SJCRH30 (cell line): ENCODE data around the gene CDK8. TPM values are rescaled to one million over a fixed set of nuclear protein-coding genes. Genes with fewer than 3 reads are reported as not detected.
A peak's percentile ranks its signal among the peaks of the same experiment; 100 is the strongest.

Source experiments
- DNase-seq, 2 experiments: peaks; one replicate each; pipeline ENCODE4 v3.0.0-alpha.2; 2015 to 2020
- H3K27ac ChIP-seq: fragments of 250-450 bp; sonication (Bioruptor Pico); 2 replicates; pipeline ENCODE4 v1.5.1; 2020; ENCODE audit warnings: mild to moderate bottlenecking, moderate library complexity
- H3K27me3 ChIP-seq: fragments of 250-450 bp; sonication (Bioruptor Pico); 2 replicates; pipeline ENCODE4 v1.5.1; 2020; ENCODE audit warnings: mild to moderate bottlenecking, moderate library complexity
- H3K36me3 ChIP-seq: fragments of 250-450 bp; sonication (Bioruptor Pico); 2 replicates; pipeline ENCODE4 v1.5.1; 2020; ENCODE audit warnings: mild to moderate bottlenecking, moderate library complexity
- H3K4me1 ChIP-seq: fragments of 250-450 bp; sonication (Bioruptor Pico); 2 replicates; pipeline ENCODE4 v1.5.1; 2020; ENCODE audit warnings: mild to moderate bottlenecking, moderate library complexity
- H3K4me3 ChIP-seq: fragments of 250-450 bp; sonication (Bioruptor Pico); 2 replicates; pipeline ENCODE4 v1.5.1; 2020; ENCODE audit warnings: mild to moderate bottlenecking, moderate library complexity
- H3K9me3 ChIP-seq: fragments of 250-450 bp; sonication (Bioruptor Pico); replicated peaks from 2 replicates; pipeline ENCODE4 v1.5.1; 2020; ENCODE audit warnings: mild to moderate bottlenecking, moderate library complexity
- total RNA-seq: library from RNA; depleted of rRNA; stranded (reverse); fragments of >200 nt; shearing (Covaris generic); gene quantifications from 2 replicates; pipeline ENCODE4 v1.2.3, GENCODE V29; 2014

CDK8 gene
- total RNA-seq, 1 experiment from 2014 or later, result 74.5 TPM

DNA sequence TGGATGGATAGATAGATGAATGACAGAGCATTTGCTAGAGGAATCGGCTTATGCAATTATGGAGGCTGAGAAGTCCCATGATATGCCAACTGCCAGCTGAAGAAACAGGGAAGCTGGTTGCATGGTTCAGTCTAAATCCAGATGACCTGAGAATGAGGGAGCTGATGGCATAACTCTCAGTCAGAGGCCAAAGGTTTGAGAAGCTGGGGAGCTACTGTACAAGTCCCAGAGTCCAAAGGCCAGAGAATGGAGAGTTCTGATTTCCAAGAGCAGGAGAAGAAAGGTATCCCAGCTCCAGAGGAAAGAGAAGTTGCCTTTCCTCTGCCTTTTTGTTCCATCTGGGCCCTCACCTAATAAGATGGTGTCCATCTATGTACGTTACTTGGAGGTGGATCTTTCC lies 108.3 kb downstream of the CDK8 start:
- Histone ChIP-seq H3K36me3 (peaks cover 16% of the 10 kb centered on the region), H3K27ac (no peak overlapping the region), H3K4me1 (no peaks in the 10 kb centered on the region), H3K27me3 (no peaks in the 10 kb centered on the region), H3K9me3 (no peaks in the 10 kb centered on the region), H3K4me3 (no peak overlapping the region)
- no peak for DNase-seq

DNA sequence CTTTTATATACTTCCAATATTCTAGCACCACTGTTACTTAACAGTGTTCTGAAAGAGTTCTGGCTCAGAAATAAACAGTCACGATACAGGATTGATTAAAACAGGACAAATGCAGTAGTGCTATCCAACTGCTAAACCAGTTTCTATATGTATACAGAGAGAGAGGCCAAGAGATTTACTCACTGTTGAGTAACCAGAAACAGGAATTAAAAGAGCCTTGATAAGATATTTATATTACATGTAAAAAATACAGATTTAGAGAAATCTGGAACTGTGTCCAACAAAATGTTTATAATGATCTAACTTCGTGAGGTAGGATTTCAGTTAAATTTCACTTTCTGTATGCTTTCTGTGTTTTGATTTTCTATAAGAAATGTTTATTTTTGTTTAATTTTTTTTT lies 116.6 kb downstream of the CDK8 start:
- H3K4me1 ChIP-seq, result no peaks in the 10 kb centered on the region
- H3K27me3 ChIP-seq, result no peaks in the 10 kb centered on the region
- peaks cover 9% of the 10 kb centered on the region; the same call in 1 of the 2 replicates for H3K36me3 ChIP-seq
- no peak overlapping the region for H3K27ac ChIP-seq
- no peaks in the 10 kb centered on the region for H3K9me3 ChIP-seq
- H3K4me3 ChIP-seq, result no peak overlapping the region
- DNase-seq, result no peak

DNA sequence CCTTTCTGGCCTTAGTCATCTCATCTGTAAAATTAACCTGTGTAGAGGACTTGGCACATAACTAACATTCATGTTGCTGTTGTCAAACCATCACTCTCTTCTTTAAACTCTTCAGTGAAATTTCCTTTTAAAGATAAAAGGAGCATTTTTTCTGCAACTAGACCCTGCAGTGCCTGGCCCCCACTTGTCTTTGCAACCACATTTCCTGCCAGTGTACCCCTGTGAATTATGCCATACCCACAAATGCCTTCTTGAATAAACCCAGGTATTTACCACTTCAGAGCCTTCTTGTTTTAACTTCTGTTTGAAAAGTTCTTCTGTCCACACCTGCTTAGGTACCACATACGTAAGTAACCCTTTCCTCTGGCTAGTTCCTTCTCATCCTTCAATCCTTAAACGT lies 118.8 kb downstream of the CDK8 start:
- H3K36me3 ChIP-seq, result peaks cover 9% of the 10 kb centered on the region; the same call in 1 of the 2 replicates
- no peak for DNase-seq
- H3K27me3 ChIP-seq, result no peaks in the 10 kb centered on the region
- no peak overlapping the region for H3K4me3 ChIP-seq
- H3K27ac ChIP-seq, result no peak overlapping the region
- no peaks in the 10 kb centered on the region for H3K9me3 ChIP-seq
- H3K4me1 ChIP-seq, result no peaks in the 10 kb centered on the region

DNA sequence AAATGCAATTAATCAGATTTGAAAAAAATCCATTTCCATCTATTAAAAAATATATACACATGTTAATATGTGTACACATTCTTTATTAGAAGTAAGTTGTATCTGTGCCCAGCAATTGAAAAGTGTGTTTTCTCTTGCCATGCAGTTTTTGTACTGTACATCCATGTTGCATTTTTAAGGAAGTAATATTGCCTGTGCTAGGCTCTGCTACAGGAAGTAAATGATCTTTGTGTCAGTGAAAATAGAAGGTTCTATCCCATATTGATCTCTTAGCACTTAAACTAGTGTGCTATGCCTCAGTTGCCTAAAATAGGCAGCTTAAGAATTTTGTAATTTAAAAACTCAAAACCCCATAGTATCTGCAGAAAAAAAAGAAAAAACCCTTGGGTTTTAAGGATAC lies 122.5 kb downstream of the CDK8 start:
- H3K9me3 ChIP-seq, result no peaks in the 10 kb centered on the region
- DNase-seq, result no peak
- no peaks in the 10 kb centered on the region for H3K4me1 ChIP-seq
- no peak overlapping the region for H3K4me3 ChIP-seq
- H3K27me3 ChIP-seq, result no peaks in the 10 kb centered on the region
- H3K36me3 ChIP-seq, result peaks cover 7% of the 10 kb centered on the region; the same call in 1 of the 2 replicates
- H3K27ac ChIP-seq, result no peak overlapping the region

DNA sequence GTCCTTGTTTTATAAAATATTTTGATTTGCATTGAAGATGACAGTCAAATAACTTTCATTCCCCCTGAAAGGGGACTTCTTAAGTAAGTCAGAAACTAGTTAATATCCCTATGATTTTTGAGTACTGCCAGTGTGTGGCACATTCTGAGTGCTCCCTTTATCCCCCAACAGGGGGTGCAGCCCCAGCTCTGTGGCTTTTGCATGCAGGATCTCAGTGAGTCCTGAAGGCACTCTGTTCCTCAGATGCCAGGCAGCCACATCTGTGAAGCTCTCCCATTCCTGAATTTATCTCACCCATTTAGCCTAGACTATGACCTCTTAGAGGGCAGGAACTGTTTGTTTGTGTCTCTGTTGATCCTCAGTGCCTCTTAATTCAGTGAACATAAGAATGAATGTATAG lies 123.1 kb downstream of the CDK8 start:
- no peak overlapping the region for H3K27ac ChIP-seq
- H3K4me3 ChIP-seq, result no peak overlapping the region
- H3K9me3 ChIP-seq, result no peaks in the 10 kb centered on the region
- peak; percentile 35 to 63 for DNase-seq
- H3K36me3 ChIP-seq, result peaks cover 5% of the 10 kb centered on the region; the same call in 1 of the 2 replicates
- H3K27me3 ChIP-seq, result no peaks in the 10 kb centered on the region
- no peaks in the 10 kb centered on the region for H3K4me1 ChIP-seq

DNA sequence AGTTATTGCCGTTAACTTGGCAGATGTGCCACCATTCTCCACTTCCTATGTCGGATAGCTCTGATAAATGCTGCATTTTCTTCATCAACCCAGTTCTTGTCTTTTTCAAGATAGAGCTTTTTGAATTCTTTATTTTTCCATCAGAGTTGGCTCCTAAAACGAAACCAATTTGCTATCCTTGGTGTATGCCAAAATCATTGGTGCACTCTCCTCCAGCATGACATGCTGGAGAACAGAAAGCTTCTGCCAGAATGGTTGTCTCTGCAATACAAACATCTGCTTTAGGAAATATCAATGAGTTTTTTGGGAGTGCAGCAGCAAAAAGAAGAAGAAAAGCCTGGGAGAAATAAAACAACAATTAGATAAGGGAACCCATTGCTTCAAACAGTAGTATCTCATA lies 124.2 kb downstream of the CDK8 start:
- no peak for DNase-seq
- no peak overlapping the region for H3K4me3 ChIP-seq
- 0 out of 2 replicates have a peak, but pooled peaks cover 3% of the 10 kb centered on the region for H3K36me3 ChIP-seq
- no peaks in the 10 kb centered on the region for H3K4me1 ChIP-seq
- no peaks in the 10 kb centered on the region for H3K9me3 ChIP-seq
- no peaks in the 10 kb centered on the region for H3K27me3 ChIP-seq
- H3K27ac ChIP-seq, result no peak overlapping the region

DNA sequence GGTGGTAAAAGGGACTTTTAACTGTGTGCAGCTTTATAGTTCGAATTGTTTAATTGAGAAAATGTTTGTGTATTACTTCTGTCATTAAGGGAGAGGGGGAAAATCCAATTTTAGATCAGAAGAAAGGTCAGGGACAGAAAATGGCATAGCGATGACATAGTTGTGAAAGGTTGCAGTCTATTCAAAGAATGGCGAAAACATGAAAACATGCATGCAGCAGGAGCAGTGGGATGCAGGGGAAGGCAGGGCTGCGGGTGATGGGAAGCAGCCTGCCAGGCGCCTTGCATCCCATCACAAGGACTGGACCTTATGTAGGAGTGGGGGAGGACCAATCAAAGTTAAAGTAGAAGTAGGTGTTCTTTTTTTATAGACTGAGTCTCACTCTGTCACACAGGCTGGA lies 125.9 kb downstream of the CDK8 start:
- no peak for DNase-seq
- H3K36me3 ChIP-seq, result peaks cover 4% of the 10 kb centered on the region; the same call in 1 of the 2 replicates
- H3K4me1 ChIP-seq, result no peaks in the 10 kb centered on the region
- no peaks in the 10 kb centered on the region for H3K27me3 ChIP-seq
- H3K27ac ChIP-seq, result no peak overlapping the region
- no peaks in the 10 kb centered on the region for H3K9me3 ChIP-seq
- H3K4me3 ChIP-seq, result no peak overlapping the region

DNA sequence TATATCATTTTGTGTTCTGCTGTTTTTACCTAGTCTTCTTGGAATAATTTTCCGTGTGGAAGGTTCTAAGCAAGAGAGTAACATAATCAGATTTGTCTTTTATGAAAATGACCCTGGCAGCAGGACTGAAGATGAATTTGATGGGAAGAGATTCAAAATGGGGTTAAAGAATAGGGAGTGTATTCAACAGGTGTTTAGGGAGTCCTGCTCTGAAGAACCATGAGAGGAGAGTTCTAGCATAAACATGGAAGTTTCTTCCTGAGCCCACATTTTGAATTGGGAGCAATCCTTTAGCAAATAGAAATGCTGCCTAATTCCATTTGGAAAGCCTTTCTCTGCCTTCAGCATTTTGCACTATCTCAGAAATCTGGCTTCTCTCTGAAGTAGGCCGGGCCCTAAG lies 127.0 kb downstream of the CDK8 start:
- no peak for DNase-seq
- Histone ChIP-seq H3K27me3 (no peaks in the 10 kb centered on the region), H3K36me3 (peaks cover 10% of the 10 kb centered on the region; the same call in 1 of the 2 replicates), H3K27ac (no peak overlapping the region), H3K4me3 (no peak overlapping the region), H3K9me3 (no peaks in the 10 kb centered on the region), H3K4me1 (no peaks in the 10 kb centered on the region)

DNA sequence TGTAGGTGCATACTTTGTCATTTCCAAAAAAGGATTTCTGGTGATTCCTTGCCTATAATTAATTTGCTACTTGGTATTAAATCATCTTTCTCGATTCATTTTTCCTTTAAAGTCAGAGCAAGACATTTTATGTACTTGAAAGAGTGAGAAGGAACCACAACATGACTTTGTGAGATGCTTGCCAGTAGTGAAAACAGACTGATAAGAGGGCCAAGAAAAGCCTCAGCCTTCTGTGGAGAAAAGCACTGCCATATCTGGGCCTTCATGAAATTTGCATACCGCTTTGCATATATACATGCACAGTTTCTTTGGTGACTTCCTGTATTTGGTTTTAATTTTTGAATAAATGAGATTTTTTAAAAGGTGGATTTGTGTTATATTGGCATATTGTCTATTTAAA lies 128.4 kb downstream of the CDK8 start:
- no peaks in the 10 kb centered on the region for H3K4me1 ChIP-seq
- H3K9me3 ChIP-seq, result no peaks in the 10 kb centered on the region
- DNase-seq, result no peak
- peaks cover 14% of the 10 kb centered on the region; the same call in 1 of the 2 replicates for H3K36me3 ChIP-seq
- no peak overlapping the region for H3K4me3 ChIP-seq
- no peaks in the 10 kb centered on the region for H3K27me3 ChIP-seq
- no peak overlapping the region for H3K27ac ChIP-seq

DNA sequence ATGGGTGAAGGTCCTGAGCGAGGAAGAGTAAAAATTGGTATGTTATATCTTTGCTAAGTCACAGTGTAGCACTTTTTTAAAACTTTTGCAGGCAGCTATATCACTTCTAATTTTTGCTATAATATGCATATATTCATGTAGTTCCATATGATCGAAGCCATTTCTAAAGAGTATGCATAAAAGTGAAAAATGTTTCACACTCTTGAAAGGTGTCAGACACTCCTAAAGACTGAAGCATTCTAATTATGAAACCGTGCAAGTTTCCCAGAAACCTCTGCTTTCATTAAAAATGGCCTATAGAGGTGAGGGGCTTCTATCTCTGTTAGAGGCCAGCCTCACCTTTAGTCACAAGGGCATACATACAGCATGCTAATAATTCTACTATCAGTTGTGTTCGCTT lies 128.9 kb downstream of the CDK8 start:
- no peak for DNase-seq
- no peaks in the 10 kb centered on the region for H3K4me1 ChIP-seq
- H3K27ac ChIP-seq, result no peak overlapping the region
- no peaks in the 10 kb centered on the region for H3K27me3 ChIP-seq
- no peak overlapping the region for H3K4me3 ChIP-seq
- H3K36me3 ChIP-seq, result peaks cover 17% of the 10 kb centered on the region; the same call in 1 of the 2 replicates
- H3K9me3 ChIP-seq, result no peaks in the 10 kb centered on the region

DNA sequence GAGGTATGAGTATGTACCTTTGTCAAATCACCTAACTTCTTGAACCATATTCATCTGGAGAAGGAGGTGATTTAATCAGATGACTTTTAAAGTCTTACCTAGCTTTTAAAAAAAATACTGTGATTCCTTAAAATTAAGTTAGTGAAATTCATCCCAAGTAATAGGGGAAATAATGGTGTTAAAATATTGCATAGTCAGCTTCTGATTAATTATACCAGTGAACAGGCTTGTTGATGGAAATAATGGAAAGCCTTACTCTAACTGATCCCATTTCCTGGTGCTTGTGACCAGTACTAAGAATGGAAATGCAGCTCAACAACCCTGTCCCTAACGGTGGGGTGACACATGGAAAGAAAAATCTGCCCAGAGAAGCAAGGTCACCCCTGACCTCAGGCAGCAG lies 130.7 kb downstream of the CDK8 start:
- H3K36me3 ChIP-seq, result peaks cover 25% of the 10 kb centered on the region
- no peaks in the 10 kb centered on the region for H3K4me1 ChIP-seq
- DNase-seq, result no peak

DNA sequence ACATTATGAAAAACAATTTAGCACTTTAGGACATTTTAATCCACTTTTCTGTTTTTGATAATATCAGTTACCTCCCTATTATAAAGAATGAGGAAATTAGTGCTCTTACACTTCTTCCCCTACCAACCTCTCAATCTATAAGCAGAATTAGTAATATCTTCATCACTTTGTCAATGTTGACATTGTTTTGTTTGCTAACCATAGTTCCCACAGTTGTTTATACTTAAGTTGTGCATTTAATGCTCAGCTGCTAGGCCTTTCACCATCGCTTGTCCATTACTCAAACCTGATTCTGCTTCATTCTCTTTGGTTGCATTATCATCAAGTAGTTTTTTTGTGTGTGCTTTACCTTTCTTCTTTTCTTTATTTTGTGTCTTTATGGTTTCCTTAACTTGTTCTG lies 132.1 kb downstream of the CDK8 start:
- no peaks in the 10 kb centered on the region for H3K27me3 ChIP-seq
- no peak overlapping the region for H3K4me3 ChIP-seq
- peaks cover 29% of the 10 kb centered on the region for H3K36me3 ChIP-seq
- H3K4me1 ChIP-seq, result no peaks in the 10 kb centered on the region
- no peak overlapping the region for H3K27ac ChIP-seq
- DNase-seq, result no peak
- H3K9me3 ChIP-seq, result no peaks in the 10 kb centered on the region

More for the DNA sequence above, 130.7 kb downstream of the CDK8 start:
- no peaks in the 10 kb centered on the region for H3K9me3 ChIP-seq
- no peaks in the 10 kb centered on the region for H3K27me3 ChIP-seq
- H3K4me3 ChIP-seq, result no peak overlapping the region
- H3K27ac ChIP-seq, result no peak overlapping the region

DNA sequence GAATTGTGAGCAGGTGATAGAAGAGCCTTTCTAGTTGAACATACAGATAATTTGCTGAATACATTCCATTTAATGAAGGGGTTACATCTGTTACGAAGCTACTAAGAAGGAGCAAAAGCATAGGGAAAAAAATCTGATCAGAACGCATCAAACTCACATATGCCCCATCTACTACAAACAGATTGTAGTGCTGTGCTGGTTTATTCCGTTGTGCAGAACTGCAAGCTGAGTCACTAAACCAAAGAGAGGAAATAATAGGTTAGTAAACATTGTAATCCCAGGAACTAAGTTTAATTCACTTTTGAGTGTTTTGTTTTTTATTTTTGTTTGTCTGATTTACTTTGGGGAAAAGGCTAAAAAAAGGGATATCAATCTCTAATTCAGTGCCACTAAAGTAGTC lies 136.3 kb downstream of the CDK8 start:
- H3K27ac ChIP-seq, result no peak overlapping the region
- peaks cover 29% of the 10 kb centered on the region for H3K36me3 ChIP-seq
- DNase-seq, result no peak
- no peak overlapping the region for H3K4me3 ChIP-seq
- no peaks in the 10 kb centered on the region for H3K27me3 ChIP-seq
- no peaks in the 10 kb centered on the region for H3K9me3 ChIP-seq
- no peaks in the 10 kb centered on the region for H3K4me1 ChIP-seq

DNA sequence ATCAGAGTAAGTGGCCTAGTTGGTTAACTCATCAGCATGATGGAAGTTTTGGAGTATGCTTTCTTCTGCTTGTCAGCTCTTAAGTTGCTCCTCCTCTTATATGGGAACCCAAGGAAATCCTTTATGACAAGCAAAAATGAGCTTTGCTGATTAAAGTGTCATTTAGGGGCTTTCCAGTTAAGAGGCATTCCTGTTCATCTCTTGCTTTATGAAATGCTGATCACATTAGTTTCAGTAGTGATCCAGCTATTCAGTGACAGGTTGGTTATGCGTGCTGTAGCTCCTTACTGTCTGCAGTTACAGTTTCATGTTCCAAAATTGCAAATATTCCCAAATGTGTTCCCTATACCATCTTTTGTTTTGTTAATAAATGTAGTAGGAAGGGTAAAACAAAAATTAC lies 146.6 kb downstream of the CDK8 start:
- Histone ChIP-seq H3K36me3 (peaks cover 43% of the 10 kb centered on the region), H3K27ac (no peak overlapping the region), H3K4me3 (no peak overlapping the region), H3K27me3 (no peaks in the 10 kb centered on the region), H3K4me1 (peaks cover 14% of the 10 kb centered on the region), H3K9me3 (no peaks in the 10 kb centered on the region)
- DNase-seq, result no peak

DNA sequence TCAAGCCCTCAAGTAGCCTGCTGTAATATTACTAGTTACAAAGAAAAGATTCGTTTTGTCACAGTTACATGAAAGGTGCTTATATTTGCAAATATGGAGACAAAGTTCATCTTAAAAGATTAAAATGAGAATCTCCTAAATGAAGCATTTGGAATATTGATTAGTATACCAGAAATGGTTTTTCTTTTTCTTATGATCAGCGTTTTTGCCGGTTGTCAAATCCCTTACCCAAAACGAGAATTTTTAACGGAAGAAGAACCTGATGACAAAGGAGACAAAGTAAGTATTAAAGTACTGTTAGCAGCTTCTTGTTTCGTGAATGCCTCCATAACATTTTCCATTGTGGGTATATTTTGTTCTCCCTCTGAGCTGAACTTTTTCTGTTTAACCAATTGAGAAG lies 147.1 kb downstream of the CDK8 start:
- H3K4me1 ChIP-seq, result peaks cover 14% of the 10 kb centered on the region
- no peak for DNase-seq
- peaks cover 44% of the 10 kb centered on the region for H3K36me3 ChIP-seq
- no peak overlapping the region; the same call in 1 of the 2 replicates for H3K27ac ChIP-seq
- no peaks in the 10 kb centered on the region for H3K9me3 ChIP-seq
- H3K4me3 ChIP-seq, result no peak overlapping the region
- no peaks in the 10 kb centered on the region for H3K27me3 ChIP-seq

DNA sequence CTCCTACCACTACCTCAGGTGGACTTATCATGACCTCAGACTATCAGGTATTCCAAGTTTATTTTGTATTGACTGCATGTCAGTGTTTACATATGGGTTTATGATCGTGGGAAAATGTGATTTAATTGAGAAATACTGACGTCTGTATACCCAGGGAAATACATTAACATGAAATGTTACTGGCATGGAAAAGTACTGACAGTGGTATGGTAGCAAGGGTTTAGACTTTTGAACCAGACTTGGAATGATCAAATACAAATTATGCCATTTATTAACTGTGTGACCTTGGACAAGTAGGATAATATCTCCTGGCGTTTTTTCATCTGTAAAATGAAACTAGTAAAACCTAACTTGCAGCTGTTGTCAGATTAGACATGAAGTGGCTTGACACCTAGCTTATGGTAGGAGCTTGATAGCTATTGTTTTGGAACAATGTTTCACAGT lies 147.7 kb downstream of the CDK8 start:
- Histone ChIP-seq H3K36me3 (peaks cover 50% of the 10 kb centered on the region), H3K9me3 (no peaks in the 10 kb centered on the region), H3K27ac (peak overlapping the region; percentile 31; the same call in 1 of the 2 replicates), H3K4me3 (no peak overlapping the region), H3K27me3 (no peaks in the 10 kb centered on the region), H3K4me1 (peaks cover 14% of the 10 kb centered on the region)
- peak in 1 of 2 experiments; percentile 58 for DNase-seq
